MCF 10A (cell line): Measurements from ENCODE around the gene TMEM37. TPM values are rescaled to one million over a fixed set of nuclear protein-coding genes. Genes with fewer than 3 reads are reported as not detected.

ENCODE experiments used
- BruUV-seq: library from RNA; stranded (reverse); fragments of 400-500 nt; replicated peaks from 2 replicates; lab custom pipeline; 2021; lab: Mats Ljungman, UMichigan
- CTCF ChIA-PET: fragments of 300-600 bp; sonication (Branson Sonifier 250); formaldehyde crosslinking; extraction: SDS; loops from one replicate; lab custom pipeline; 2021; ENCODE audit warnings: antibody characterized with exemption, inconsistent platforms; lab: Yijun Ruan, JAX
- POLR2A ChIA-PET: fragments of 300-600, 350-650 bp; sonication (Branson Sonifier 250); formaldehyde crosslinking; extraction: SDS; loops from one replicate; lab custom pipeline; 2020; ENCODE audit warnings: antibody characterized with exemption, inconsistent platforms; lab: Yijun Ruan, JAX
- DNase-seq: peaks from one replicate; pipeline ENCODE4 v3.0.0-alpha.2; 2018; ENCODE audit not compliant: unreplicated experiment
- H3K27ac Mint-ChIP-seq: one replicate; pipeline ENCODE4 v1.8.0; 2022; ENCODE audit warnings: mild to moderate bottlenecking, low read depth, mixed read lengths; ENCODE audit not compliant: unreplicated experiment
- H3K27me3 Mint-ChIP-seq: one replicate; pipeline ENCODE4 v1.8.0; 2022; ENCODE audit warnings: mixed read lengths; ENCODE audit not compliant: insufficient read depth, unreplicated experiment
- H3K36me3 Mint-ChIP-seq: one replicate; pipeline ENCODE4 v1.8.0; 2022; ENCODE audit warnings: mild to moderate bottlenecking, moderate library complexity, mixed read lengths; ENCODE audit not compliant: insufficient read depth, unreplicated experiment
- H3K4me1 Mint-ChIP-seq: one replicate; pipeline ENCODE4 v1.8.0; 2022; ENCODE audit warnings: mixed read lengths; ENCODE audit not compliant: insufficient read depth, unreplicated experiment
- H3K4me3 Mint-ChIP-seq: one replicate; pipeline ENCODE4 v1.8.0; 2022; ENCODE audit warnings: mild to moderate bottlenecking, moderate library complexity, mixed read lengths; ENCODE audit not compliant: unreplicated experiment
- H3K9me3 Mint-ChIP-seq: one replicate; pipeline ENCODE4 v1.8.0; 2022; ENCODE audit warnings: mixed read lengths; ENCODE audit not compliant: unreplicated experiment
- intact Hi-C: fragments of 100-400 bp; cut with micrococcal nuclease; formaldehyde crosslinking; loops from 2 replicates; pipeline ENCODE4 v1.14.1; 2022
- total RNA-seq: library from RNA; stranded (reverse); gene quantifications from 2 replicates; pipeline ENCODE4 v1.2.3, GENCODE V29; 2022
- TF ChIP-seq, protein P1 (sequence below): fragments of 200-600 bp; IDR thresholded peaks from one replicate; pipeline ENCODE4 v1.8.0; 2022; ENCODE audit warnings: antibody characterized with exemption, mild to moderate bottlenecking; ENCODE audit not compliant: unreplicated experiment

TMEM37 gene
- total RNA-seq, 1 experiment from 2014 or later: not detected

- H3K27me3 Mint-ChIP-seq: no peaks in the 10 kb centered on the region
- intact Hi-C loops: no loop called here
- DNase-seq: no peak
- ChIA-PET POLR2A (no interaction called here), CTCF (interaction anchor here (0.6 to 6.4 kb wide), 5 partner anchors 9 to 176 kb away, joined by 3 to 55 read pairs (median 4); no protein-coding TSS in a partner anchor)
- no peaks in the 10 kb centered on the region for H3K9me3 Mint-ChIP-seq
- peak overlapping the region; percentile 11 for H3K27ac Mint-ChIP-seq
- no peak overlapping the region for H3K4me3 Mint-ChIP-seq
- no TSS peak for BruUV-seq
- H3K36me3 Mint-ChIP-seq: no peaks in the 10 kb centered on the region
- peaks cover 30% of the 10 kb centered on the region for H3K4me1 Mint-ChIP-seq
- TF ChIP-seq, protein P1, sequence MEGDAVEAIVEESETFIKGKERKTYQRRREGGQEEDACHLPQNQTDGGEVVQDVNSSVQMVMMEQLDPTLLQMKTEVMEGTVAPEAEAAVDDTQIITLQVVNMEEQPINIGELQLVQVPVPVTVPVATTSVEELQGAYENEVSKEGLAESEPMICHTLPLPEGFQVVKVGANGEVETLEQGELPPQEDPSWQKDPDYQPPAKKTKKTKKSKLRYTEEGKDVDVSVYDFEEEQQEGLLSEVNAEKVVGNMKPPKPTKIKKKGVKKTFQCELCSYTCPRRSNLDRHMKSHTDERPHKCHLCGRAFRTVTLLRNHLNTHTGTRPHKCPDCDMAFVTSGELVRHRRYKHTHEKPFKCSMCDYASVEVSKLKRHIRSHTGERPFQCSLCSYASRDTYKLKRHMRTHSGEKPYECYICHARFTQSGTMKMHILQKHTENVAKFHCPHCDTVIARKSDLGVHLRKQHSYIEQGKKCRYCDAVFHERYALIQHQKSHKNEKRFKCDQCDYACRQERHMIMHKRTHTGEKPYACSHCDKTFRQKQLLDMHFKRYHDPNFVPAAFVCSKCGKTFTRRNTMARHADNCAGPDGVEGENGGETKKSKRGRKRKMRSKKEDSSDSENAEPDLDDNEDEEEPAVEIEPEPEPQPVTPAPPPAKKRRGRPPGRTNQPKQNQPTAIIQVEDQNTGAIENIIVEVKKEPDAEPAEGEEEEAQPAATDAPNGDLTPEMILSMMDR: no peak
Measured at GRCh38 chr2:119485336-119486110, 53.9 kb downstream of the TMEM37 start.

DNA sequence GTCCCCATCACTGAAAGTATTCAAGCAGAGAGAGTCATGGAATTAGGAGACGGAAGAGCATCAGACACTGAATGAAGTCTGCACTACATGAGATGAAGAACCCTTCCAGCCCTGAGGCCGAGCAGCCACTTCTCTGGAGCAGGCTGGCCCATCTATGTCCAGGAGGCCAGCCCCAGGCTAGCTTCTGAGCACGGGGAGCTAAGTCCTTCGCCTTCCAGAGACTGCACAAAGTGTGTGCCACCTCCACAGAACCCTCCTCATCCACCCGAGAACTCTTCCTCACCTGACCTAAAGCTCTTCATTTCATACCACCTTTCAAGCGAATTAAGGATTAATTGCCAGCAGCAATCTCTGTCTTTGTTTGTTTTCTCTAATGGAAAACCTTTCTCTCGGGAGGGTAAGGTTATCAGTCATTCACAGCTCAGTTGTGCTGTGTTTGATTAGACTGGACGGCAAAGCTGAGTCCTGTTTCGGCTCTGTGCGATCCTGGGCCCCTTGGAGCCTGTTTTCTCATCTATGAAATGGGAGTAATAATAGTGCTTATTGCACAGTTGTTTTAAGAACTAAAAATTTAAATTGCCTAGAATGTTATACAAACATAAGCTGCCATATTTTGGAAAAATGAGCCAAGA lies 54.7 kb downstream of the TMEM37 start:
- POLR2A ChIA-PET: interaction anchor here (1.5 kb wide), 1 partner anchor 10 kb away, joined by 5 read pairs; no protein-coding TSS in a partner anchor
- peaks cover 38% of the 10 kb centered on the region for H3K4me1 Mint-ChIP-seq
- no TSS peak for BruUV-seq

GRCh38 chr2:119486886-119487285 lies 55.2 kb downstream of the TMEM37 start:
- no peak overlapping the region for H3K27ac Mint-ChIP-seq
- H3K36me3 Mint-ChIP-seq: no peaks in the 10 kb centered on the region
- ChIA-PET POLR2A (interaction anchor here (1.5 kb wide), 1 partner anchor 10 kb away, joined by 5 read pairs; no protein-coding TSS in a partner anchor), CTCF (interaction anchor here (0.7 to 6.4 kb wide), 3 partner anchors 10 to 80 kb away, joined by 4 to 55 read pairs (median 5); no protein-coding TSS in a partner anchor)
- H3K4me3 Mint-ChIP-seq: no peak overlapping the region
- DNase-seq: peak; percentile 37
- no peaks in the 10 kb centered on the region for H3K27me3 Mint-ChIP-seq
- TF ChIP-seq, protein P1: no peak
- H3K9me3 Mint-ChIP-seq: no peaks in the 10 kb centered on the region
- intact Hi-C loops: no loop called here
- peaks cover 42% of the 10 kb centered on the region for H3K4me1 Mint-ChIP-seq
- no TSS peak for BruUV-seq

More for the DNA sequence above, 54.7 kb downstream of the TMEM37 start:
- no peak overlapping the region for H3K4me3 Mint-ChIP-seq
- TF ChIP-seq, protein P1: no peak
- H3K9me3 Mint-ChIP-seq: no peaks in the 10 kb centered on the region
- no peaks in the 10 kb centered on the region for H3K36me3 Mint-ChIP-seq
- intact Hi-C loops: no loop called here
- CTCF ChIA-PET: interaction anchor here (0.6 to 6.4 kb wide), 5 partner anchors 10 to 175 kb away, joined by 3 to 55 read pairs (median 4); no protein-coding TSS in a partner anchor
- peak overlapping the region; percentile 11 for H3K27ac Mint-ChIP-seq
- DNase-seq: no peak
- H3K27me3 Mint-ChIP-seq: no peaks in the 10 kb centered on the region
